HG02798 (cell line): ENCODE data around the gene MYOZ3.

Experiments used
- ATAC-seq: cut with Tn5 transposase; IDR thresholded peaks from one replicate; pipeline ENCODE4 v1.9.1; 2021; ENCODE audit warnings: mild to moderate bottlenecking; ENCODE audit not compliant: unreplicated experiment, poor library complexity

Gene MYOZ3, protein sequence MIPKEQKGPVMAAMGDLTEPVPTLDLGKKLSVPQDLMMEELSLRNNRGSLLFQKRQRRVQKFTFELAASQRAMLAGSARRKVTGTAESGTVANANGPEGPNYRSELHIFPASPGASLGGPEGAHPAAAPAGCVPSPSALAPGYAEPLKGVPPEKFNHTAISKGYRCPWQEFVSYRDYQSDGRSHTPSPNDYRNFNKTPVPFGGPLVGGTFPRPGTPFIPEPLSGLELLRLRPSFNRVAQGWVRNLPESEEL

DNA sequence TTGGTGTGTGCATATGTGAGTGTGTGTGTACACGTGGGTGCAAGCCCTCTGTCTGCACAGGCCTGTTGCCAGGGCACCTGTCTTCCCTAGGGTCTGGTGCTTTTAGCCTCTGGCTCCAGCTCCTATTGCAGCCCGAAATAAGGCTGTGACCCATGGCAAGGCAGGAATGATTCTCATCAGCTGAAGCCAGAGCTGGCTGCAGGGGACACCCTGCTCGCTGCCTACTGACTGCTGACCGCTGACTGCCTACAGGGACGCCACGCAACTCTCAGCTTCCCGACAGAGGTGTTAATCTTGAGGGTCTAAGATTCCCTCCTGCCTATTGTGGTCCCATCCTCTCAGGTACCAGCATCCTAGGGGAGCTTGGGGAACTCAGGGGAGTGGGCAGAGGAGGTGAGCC is at the start of gene MYOZ3:
TSS of gene MYOZ3 (plus strand) at position 166 of the 400 bp plus-strand sequence. CDS start 1,691 bp downstream, outside the sequence.
- no peak for ATAC-seq

DNA sequence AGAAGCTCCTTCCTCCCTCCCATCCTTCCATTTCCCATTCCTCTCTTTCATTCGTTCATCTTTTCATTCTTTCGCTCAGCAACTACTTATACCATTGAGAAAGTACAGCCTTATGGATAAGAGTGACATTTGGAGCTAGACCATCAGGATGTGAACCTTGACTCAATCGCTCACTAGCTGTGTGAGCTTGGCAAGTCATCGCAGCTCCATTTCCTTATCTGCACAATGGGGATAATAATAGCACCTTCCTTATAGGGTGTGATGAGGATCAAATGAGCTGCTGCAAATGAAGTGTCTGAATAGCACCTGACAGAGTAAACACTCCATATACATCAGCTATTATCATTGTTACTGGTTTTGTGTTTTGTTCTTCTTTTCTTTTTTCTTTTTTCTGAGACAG is 48.6 kb upstream of the MYOZ3 start:
- ATAC-seq: no peak

DNA sequence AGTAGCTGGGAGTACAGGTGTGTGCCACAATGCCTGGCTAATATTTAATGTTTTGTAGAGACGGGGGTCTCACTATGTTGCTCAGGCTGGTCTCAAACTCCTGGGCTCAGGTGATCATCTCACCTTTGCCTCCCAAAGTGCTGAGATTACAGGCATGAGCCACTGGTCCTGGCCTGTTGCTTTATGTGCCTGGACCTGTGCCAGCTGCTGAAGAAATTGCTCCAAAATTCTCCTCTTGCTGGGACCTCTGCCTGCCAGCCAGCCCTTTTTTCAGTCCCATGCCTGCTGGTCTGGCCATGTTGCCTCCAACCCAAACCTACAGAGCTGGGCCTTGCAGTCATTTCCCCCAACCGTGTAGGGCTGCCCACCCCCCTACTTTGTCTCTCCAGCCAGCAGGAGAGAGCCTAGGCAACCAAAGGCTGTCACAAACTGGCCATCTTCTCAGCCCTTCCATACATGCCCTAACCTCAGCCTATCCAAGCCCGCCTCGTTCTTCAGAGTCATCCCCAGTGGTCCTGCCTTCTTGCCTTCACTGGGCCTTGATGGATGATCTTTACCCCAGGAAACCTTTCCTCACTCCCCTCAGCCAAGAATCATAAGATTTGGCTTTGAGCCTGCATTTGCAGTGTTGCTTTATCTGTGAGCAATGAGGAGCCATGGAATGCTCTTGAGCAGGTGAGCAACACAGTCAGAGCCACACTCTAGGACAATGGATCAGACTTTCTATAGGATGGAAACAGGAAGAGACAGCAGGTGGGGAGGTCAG is 48.0 kb upstream of the MYOZ3 start:
- no peak for ATAC-seq

DNA sequence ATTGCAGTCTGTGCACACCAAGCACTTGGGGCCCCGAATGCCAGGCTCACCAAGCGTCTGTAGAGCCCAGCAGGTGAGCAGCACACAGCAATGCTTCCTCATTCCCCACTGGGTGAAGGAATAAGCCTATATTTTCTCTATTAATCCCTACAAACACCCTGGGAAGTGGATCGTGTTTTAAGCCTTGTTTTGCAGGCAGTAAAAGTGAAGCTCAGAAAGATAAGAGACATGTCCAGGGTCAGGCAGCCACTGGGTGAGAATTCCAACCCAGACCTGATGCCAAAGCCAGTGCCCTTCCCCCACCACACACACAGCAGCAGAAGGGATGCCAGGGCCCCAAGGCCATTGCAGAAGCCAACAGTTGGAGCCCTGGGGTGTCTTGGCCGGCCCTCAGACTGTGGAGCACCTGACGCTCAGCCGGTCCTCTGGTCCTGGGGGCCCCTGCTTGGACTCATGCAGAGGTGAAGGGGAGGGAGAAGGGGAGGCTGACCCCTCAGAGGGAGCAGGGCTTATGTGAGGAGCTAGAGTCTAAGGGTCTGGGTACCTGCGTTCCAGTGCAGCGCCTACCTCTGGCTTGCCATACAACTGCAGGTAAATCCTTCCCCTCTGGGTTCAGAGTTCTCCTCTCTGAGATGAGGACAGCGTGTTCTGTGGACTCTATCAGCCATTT is 46.9 kb upstream of the MYOZ3 start:
- ATAC-seq: no peak

DNA sequence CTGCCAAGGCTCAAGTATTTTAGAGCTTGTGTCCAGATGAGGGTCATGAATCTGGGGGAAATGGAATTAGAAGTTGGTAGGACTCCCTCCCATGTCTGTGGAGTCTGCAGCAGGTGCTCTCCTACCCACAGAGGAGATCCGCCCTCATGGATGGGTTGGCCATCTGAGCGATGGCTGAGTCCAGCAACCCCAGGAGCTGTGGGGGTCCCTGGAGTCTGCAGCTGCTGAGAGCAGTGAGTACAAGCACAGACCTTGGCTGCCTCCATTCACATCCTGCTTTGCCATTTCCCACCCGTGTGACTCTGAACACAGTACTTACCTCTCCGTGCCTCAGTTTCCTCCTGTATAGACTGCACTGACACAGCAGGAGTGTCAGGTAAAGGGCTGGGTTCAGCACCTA is 46.4 kb upstream of the MYOZ3 start:
- no peak for ATAC-seq

DNA sequence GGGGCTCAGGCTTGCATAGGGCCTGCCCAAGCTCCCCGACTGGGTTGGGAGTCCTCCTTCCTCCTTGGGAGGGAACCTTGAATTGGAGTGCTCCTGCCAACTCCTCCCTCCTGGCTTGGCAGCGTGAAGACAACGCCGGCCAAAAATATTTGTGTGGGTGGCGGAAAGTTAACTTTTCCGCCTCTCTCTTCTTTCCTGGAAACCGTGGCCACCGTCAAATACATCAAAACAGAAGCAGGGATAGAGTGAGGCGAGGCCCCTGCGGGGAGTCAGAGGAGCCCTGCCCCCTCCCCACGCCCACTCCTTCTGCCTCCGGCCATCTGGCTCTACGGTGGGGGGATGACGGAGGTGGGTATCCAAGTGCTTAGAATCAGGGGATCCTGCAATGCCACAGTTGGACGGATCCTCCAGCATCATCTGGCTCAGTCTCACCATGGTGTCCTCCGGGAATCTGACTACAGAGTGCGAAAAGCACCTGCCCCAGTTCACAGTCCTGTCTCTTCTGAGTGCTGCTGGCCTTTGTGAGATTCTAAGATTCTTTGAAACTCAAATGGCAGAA is 45.8 kb upstream of the MYOZ3 start:
- ATAC-seq: no peak

DNA sequence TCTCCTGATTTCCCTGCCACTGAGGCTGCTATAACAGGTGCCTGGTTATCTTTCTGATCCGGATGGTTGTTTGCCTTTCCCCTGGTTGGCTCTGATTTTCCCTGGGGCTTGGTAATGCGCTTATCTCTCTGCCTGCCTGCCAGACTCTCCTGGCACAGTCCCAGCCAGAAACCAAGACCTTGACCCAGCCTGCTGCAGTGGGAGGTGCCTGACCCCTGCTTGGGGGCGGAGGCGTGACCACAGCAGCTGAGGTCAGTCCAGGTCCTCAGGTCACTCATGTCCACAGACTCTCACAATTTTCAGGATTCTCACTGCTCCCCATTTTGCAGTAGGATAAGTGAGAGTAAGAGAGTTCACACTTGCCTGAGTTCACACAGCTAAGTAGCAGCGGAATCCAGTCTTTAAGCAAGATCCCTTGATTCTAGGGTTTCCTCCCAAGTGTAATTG is 45.0 kb upstream of the MYOZ3 start:
- no peak for ATAC-seq

DNA sequence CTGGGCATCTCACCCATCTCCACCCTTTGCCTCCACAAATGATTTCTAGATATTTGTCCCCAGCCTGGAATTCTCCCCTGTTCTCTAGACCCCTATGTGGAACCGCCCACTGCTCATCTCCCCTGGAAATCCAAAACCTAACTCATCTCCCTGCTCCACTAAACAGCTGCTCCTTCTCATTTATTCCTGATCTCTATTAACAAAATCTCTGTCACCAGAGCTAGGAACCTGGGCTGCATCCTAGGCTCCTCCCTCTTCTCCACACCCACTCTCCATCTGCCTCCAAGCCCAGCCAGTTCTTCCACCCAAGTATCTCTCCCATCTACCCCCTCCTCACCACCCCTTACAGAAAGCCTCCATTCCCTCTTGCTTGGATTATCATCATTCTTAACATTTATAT is 44.5 kb upstream of the MYOZ3 start:
- no peak for ATAC-seq

DNA sequence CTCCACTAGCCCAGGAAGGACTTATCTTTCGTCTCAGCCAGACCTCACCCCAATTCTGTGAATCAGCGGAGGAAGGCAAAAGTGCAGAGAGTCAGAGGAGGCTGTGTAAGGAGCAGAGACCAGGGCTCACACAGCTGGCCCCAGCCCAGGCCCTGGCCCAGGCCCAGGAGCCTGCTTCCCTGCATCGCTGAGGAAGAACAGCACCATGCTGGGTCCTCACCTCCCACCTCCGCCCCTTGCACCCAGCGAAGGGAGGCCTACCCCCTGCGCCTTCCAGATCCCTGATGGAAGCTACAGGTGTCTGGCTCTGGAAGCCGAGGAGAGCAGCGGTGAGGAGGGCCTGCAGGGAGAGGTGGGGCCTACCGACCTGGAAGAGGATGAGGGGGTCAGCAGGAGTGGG is 42.9 kb upstream of the MYOZ3 start:
- ATAC-seq: no peak

DNA sequence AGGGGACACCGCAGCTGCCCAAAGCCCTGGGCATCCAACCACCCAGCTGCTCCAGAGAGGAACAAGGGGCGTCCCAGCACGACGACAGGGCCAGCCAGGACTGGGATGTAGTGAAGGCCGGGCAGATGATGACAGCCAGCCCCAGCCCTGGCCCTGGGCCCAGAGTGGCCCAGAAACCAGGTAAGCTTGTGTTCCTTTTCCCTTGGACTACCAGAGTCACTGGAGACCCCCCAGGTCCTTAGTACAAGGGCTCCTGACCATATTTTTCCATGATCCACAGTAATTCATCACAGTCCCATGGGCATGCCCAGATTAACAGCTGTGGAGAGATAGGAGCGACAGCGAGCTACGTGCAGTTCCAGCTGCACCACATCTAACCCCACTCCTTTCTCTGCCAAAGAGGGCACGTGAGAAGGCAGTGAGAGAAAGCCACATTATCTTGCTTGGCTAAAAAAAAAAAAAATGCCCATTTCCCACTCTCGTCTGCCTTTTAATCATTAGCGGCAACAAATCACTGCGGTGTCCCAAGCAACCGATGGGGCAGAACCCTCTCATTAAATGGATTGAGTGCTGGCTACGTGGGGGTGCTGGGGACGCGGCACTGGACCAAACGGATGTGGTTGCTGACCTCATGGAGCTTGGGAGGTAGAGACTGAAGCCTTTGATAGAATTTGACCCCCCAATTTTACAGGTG is 42.3 kb upstream of the MYOZ3 start:
- ATAC-seq: no peak

DNA sequence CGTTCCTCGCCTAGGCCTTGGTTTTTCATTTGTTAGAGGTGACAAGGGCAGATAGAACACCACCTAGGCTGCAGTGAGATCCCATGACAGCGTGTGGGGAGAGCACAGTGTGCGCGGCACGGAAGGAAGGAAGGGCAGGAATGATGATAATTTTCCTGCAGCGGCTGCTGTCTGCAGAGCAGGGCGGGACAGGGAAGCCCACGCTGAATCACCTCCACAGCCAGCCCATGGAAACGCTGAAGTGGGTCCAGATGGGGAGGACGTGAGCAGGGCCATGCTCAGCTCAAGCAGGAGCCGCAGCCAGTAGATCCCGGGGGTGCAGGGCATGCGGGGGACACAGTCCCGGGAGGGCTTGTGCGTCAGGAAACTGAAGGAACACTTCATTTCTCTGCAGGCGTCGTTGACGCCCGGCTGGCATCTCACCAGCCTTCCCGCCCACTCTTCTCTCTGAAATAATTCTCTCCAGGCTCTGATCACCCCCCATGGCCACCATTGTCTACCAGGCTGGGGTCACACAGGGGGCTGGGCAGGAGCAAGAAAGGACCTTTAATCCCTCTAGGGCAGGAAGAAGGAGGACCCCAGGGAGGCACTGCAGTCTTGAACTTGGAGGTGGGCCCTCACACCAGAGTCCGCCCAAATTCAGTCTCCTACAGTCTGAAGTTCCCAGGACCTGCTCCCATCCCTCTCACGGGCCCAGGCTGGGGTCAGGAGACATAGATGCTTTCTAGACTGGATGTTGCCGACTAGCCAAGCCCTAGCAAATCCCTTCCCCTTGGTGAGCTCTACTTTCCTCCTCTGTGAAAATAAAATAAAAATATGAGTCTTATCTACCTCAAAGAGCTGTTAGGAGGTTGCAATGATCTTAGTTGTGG is 41.5 kb upstream of the MYOZ3 start:
- ATAC-seq: no peak

DNA sequence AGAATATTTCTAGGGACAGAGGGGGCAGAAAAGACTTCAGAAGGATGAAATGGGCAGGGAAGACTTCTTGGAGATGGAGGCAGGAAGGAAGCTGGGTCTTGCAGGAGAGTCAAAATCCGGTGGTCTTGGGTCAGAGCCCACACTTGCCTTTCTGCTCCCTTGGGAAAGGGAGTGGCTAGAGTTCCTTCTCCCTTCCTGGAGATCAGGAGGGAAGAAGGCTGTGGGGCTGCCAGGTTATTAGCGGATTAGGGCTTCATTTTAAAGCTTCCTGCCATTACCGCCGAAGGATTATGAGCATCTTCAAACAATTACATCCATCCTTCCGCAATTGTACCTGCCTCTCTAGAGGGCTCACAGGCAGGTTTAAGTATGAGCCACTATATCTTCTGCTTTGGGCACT is 39.8 kb upstream of the MYOZ3 start:
- no peak for ATAC-seq

DNA sequence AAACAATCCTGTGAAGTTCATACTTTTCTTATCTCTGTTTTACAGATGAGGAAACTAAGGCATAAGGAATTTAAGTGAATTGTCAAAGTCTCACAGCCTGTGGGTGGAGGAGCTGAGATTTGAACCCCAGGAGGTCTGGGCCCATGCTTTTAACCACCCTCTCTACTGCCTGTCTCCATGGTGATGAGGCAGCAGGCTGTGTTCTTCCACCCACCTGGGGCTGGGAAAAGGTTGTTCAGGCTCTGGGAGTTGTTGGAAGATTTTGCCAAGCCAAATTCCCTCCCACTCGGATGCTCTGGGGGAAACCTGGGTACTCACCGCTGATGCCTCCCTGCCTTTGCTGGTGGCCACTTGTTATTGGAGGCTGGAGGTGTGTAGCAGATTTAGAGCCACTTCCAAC is 38.9 kb upstream of the MYOZ3 start:
- no peak for ATAC-seq

DNA sequence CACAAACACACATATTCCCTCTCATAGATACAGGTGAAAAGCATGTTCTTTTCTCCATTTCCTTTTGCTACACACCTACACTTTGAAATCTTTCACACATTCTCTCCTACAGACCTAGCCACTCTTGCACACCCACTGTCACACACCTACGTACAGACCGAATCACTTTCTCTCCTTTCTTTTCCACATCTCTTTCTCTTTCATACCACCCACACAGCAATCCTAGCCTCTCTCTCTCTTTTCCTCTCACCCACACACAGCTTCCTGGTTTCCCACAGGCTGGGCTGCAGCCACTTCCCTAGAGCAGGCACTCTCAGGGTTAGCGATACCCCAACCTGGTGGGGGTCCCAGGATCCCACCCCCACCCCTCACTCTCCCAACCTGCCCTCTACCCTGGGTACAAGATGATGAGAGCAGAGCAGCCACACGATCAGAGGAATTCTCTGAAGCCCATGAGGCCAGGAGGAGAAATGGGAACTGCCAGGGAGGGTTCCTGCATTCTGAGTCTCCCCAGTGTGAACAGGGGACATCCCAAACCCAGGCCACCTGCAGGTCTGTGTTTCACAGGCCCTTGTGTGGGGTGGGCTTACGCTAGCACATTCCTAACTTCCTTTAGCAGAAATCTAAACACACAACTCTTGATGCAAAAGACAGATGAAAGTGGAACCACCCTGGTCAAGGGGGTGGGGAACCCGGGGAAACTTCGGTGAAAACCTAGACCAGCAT is 37.7 kb upstream of the MYOZ3 start:
- no peak for ATAC-seq

DNA sequence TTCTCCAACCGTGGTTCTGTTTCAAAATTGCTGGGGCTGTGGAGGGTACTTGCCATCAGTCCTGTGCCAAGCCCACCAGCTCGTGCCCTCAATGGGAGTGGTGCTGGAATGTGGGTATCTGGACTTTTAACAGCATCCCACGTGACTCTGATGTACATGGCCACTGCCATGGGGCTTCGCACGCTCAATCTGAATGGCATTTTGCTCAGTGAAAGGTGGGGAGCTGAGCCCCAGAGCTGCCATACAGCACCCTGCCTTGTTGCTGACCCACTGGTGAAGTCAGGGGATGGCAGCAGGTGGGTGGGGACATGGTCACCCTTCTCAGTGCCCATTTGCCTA is 37.2 kb upstream of the MYOZ3 start:
- no peak for ATAC-seq

DNA sequence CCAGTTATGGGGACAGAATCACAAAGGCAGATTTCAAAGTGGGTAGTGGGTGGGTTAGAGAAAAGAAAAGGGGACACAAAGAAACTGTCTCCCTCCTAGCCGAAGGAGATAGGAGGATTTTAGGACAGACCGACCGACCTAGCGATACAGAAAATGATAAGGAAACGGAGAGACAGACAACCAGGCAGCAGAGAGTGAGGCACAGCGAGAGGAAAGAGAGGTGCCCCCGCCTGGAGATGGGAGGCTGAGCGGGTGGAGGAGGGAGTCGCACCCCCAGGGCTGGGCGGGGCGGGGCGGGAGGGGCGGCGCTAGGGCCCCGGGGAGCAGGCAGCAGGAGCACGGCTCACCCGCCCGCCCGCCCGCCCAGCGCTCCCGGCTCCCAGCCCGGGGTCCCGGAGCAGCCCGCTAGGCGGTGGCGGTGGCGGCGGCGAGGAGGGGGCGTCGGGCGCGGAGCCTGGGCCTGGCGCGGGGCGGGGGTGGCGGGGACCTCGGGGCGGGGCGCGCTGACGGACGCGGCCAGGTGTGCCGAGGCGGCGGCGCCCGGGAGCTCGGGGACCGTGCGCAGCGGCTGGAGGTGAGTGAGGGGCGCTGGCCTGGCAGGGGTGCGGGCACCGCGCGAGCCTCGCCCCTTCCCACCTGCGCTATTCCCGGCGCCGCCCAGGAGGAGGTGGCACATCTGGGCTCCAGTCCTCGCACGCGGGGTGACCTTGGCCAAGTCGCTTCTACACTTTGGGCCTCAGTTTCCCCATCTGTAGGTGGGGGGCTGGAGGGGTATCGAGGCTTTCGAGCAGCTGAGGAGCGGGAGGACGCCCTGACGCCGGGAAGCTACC is 36.5 kb upstream of the MYOZ3 start:
- ATAC-seq: no peak

DNA sequence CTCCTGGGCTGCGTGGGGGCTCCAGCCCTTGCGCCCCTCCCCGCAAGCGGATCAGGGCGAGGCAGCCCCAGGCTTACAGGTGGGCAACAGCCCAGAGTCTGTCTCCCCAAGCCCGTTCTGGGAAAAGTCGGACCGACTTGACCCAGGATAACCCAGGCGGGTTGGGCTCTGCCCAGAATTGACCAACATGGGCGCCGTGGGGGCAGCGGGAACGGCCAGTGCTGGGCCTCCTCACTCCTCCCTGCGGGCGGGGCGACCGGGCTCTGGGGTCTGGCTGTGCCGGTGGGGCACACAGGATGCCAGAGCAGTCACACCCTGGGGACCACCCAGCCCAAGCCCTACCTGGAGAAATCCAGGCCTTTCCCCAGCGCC is 35.9 kb upstream of the MYOZ3 start:
- no peak for ATAC-seq
